MM.1S (cell line): ENCODE measurements around the gene CNTN5.

ENCODE experiments used
- DNase-seq: peaks from one replicate; pipeline ENCODE4 v3.0.0-alpha.2; 2015
- H2AFZ ChIP-seq: fragments of 300-600 bp; sonication (generic); 2 replicates; pipeline ENCODE4 v1.6.0; 2016; ENCODE audit warnings: antibody characterized with exemption, low read length
- H3F3A ChIP-seq: fragments of 300-600 bp; sonication (generic); 2 replicates; pipeline ENCODE4 v1.6.1; 2016; ENCODE audit warnings: mild to moderate bottlenecking, antibody characterized with exemption, low read length, moderate library complexity, mixed read lengths; ENCODE audit not compliant: insufficient read depth
- H3K27ac ChIP-seq: fragments of 300-600 bp; sonication (generic); 2 replicates; pipeline ENCODE4 v1.5.1; 2016; ENCODE audit warnings: mild to moderate bottlenecking, low read length
- H3K27me3 ChIP-seq: fragments of 300-600 bp; sonication (generic); replicated peaks from 2 replicates; pipeline ENCODE4 v1.6.0; 2016; ENCODE audit warnings: low read length; ENCODE audit not compliant: insufficient read depth
- H3K36me3 ChIP-seq: fragments of 300-600 bp; sonication (generic); replicated peaks from 2 replicates; pipeline ENCODE4 v1.6.1; 2016; ENCODE audit warnings: mild to moderate bottlenecking, low read length, mixed read lengths; ENCODE audit not compliant: insufficient read depth
- H3K4me1 ChIP-seq: fragments of 300-600 bp; sonication (generic); 2 replicates; pipeline ENCODE4 v1.6.1; 2016; ENCODE audit warnings: low read length, mixed read lengths
- H3K4me2 ChIP-seq: fragments of 300-600 bp; sonication (generic); 2 replicates; pipeline ENCODE4 v1.6.0; 2016; ENCODE audit warnings: low read depth, low read length
- H3K4me3 ChIP-seq: fragments of 300-600 bp; sonication (generic); 2 replicates; pipeline ENCODE4 v1.5.1; 2016; ENCODE audit warnings: low read length, mixed read lengths
- H3K79me2 ChIP-seq: fragments of 300-600 bp; sonication (generic); 2 replicates; pipeline ENCODE4 v1.6.1; 2016; ENCODE audit warnings: mixed run types, low read length, mixed read lengths
- H3K9ac ChIP-seq: fragments of 300-600 bp; sonication (generic); 2 replicates; pipeline ENCODE4 v1.6.1; 2016; ENCODE audit warnings: low read length, mixed read lengths
- H3K9me2 ChIP-seq: fragments of 300-600 bp; sonication (generic); replicated peaks from 2 replicates; pipeline ENCODE4 v1.6.1; 2016; ENCODE audit warnings: mild to moderate bottlenecking, low read length, mixed read lengths; ENCODE audit not compliant: insufficient read depth
- H3K9me3 ChIP-seq: fragments of 300-600 bp; sonication (generic); replicated peaks from 2 replicates; pipeline ENCODE4 v1.6.1; 2016; ENCODE audit warnings: mild to moderate bottlenecking, low read length, mixed read lengths; ENCODE audit not compliant: insufficient read depth
- H4K20me1 ChIP-seq: fragments of 300-600 bp; sonication (generic); 2 replicates; pipeline ENCODE4 v1.6.1; 2016; ENCODE audit warnings: mild to moderate bottlenecking, low read length, moderate library complexity, mixed read lengths; ENCODE audit not compliant: insufficient read depth
- CTCF ChIP-seq: fragments of 300-600 bp; sonication (generic); IDR thresholded peaks from 2 replicates; pipeline ENCODE4 v1.5.1; 2016; ENCODE audit warnings: antibody characterized with exemption, low read length, mixed read lengths
- EZH2 ChIP-seq: fragments of 300-600 bp; sonication (generic); optimal IDR thresholded peaks from 2 replicates; pipeline ENCODE3; 2017; ENCODE audit warnings: low read depth, mild to moderate bottlenecking, antibody characterized with exemption, low read length, mixed read lengths
- EZH2phosphoT487 ChIP-seq: fragments of 300-600 bp; sonication (generic); IDR thresholded peaks from 2 replicates; pipeline ENCODE4 v1.6.1; 2018; ENCODE audit warnings: antibody characterized with exemption, low read length

Gene CNTN5

GRCh38 chr11:100356035-100356434, 1335.3 kb downstream of the CNTN5 start:
- no peak for DNase-seq

GRCh38 chr11:100359281-100359680, 1338.5 kb downstream of the CNTN5 start:
- H3K9me2 ChIP-seq, result no peaks in the 10 kb centered on the region
- no peak overlapping the region for H3K4me2 ChIP-seq
- H3K79me2 ChIP-seq, result no peaks in the 10 kb centered on the region
- no peak overlapping the region for H3K27ac ChIP-seq
- H3K27me3 ChIP-seq, result no peaks in the 10 kb centered on the region
- H3F3A ChIP-seq, result no peaks in the 10 kb centered on the region
- no peak for DNase-seq
- no peak overlapping the region for H3K9ac ChIP-seq
- no peak overlapping the region for H2AFZ ChIP-seq
- TF ChIP-seq EZH2 (no peak), CTCF (no peak), EZH2phosphoT487 (no peak)
- no peaks in the 10 kb centered on the region for H4K20me1 ChIP-seq
- no peaks in the 10 kb centered on the region for H3K9me3 ChIP-seq
- no peak overlapping the region for H3K4me3 ChIP-seq
- no peaks in the 10 kb centered on the region for H3K36me3 ChIP-seq
- H3K4me1 ChIP-seq, result no peaks in the 10 kb centered on the region

More at GRCh38 chr11:100356035-100356434, 1335.3 kb downstream of the CNTN5 start:
- peaks cover 5% of the 10 kb centered on the region; the same call in 1 of the 2 replicates for H3K4me1 ChIP-seq
- H3K4me2 ChIP-seq, result no peak overlapping the region
- H3K79me2 ChIP-seq, result no peaks in the 10 kb centered on the region
- H4K20me1 ChIP-seq, result no peaks in the 10 kb centered on the region
- TF ChIP-seq EZH2, result no peak
- TF ChIP-seq EZH2phosphoT487, result no peak
- TF ChIP-seq CTCF, result no peak
- H3K27me3 ChIP-seq, result no peaks in the 10 kb centered on the region
- H3K27ac ChIP-seq, result no peak overlapping the region
- H2AFZ ChIP-seq, result no peak overlapping the region
- no peaks in the 10 kb centered on the region for H3K9me3 ChIP-seq
- H3K4me3 ChIP-seq, result no peak overlapping the region
- H3K9me2 ChIP-seq, result no peaks in the 10 kb centered on the region
- no peak overlapping the region for H3K9ac ChIP-seq
- H3K36me3 ChIP-seq, result no peaks in the 10 kb centered on the region
- H3F3A ChIP-seq, result no peaks in the 10 kb centered on the region; the same call in 1 of the 2 replicates

- Histone ChIP-seq H2AFZ (no peak overlapping the region), H3K27me3 (no peaks in the 10 kb centered on the region), H3K79me2 (no peaks in the 10 kb centered on the region), H3K9me2 (no peaks in the 10 kb centered on the region), H3K27ac (no peak overlapping the region), H3K36me3 (no peaks in the 10 kb centered on the region), H3K4me3 (no peak overlapping the region), H3F3A (no peaks in the 10 kb centered on the region), H4K20me1 (no peaks in the 10 kb centered on the region), H3K4me1 (no peaks in the 10 kb centered on the region), H3K9me3 (no peaks in the 10 kb centered on the region), H3K9ac (no peak overlapping the region), H3K4me2 (no peak overlapping the region)
- DNase-seq, result no peak
- TF ChIP-seq EZH2 (no peak), CTCF (no peak), EZH2phosphoT487 (no peak)
Observed at GRCh38 chr11:100367892-100368291, 1347.1 kb downstream of the CNTN5 start.
